ENCODE measurements around the gene EVL.

EVL gene

GRCh38 chr14:100107236-100107635 lies 42.0 kb downstream of the EVL start:
- ATAC-seq, result no peak
- TF ChIP-seq ARNTL (CRISPR knock-in tag; IDR thresholded peaks at IDR 0.05; ENCODE audit: borderline replicate concordance, low read depth) (no peak), ZC3H10 (CRISPR knock-in tag; IDR thresholded peaks at IDR 0.05) (no peak), PPARA (CRISPR knock-in tag; IDR thresholded peaks at IDR 0.05; ENCODE audit: borderline replicate concordance) (no peak), ESRRG (CRISPR knock-in tag; IDR thresholded peaks at IDR 0.05) (no peak), ZFP30 (CRISPR knock-in tag; IDR thresholded peaks at IDR 0.05) (no peak), ZNF565 (CRISPR knock-in tag; conservative IDR thresholded peaks at IDR 0.05; ENCODE audit: low read depth) (no peak), SNAI2 (CRISPR knock-in tag; IDR thresholded peaks at IDR 0.05) (no peak), ISL1 (CRISPR knock-in tag; IDR thresholded peaks at IDR 0.05) (no peak), CSRNP3 (CRISPR knock-in tag; IDR thresholded peaks at IDR 0.05) (no peak), CSDC2 (CRISPR knock-in tag; IDR thresholded peaks at IDR 0.05) (no peak), CREB5 (CRISPR knock-in tag; IDR thresholded peaks at IDR 0.05; ENCODE audit: low read depth) (no peak), ZNF70 (CRISPR knock-in tag; IDR thresholded peaks at IDR 0.05) (no peak)

- ATAC-seq, result peak; percentile 90
Observed at GRCh38 chr14:100108042-100108825, 43.0 kb downstream of the EVL start.

GRCh38 chr14:100108840-100109593 lies 43.8 kb downstream of the EVL start:
- no peak for ATAC-seq
- TF ChIP-seq SNAI2 (CRISPR knock-in tag; IDR thresholded peaks at IDR 0.05) (no peak), CSRNP3 (CRISPR knock-in tag; IDR thresholded peaks at IDR 0.05) (no peak), ZC3H10 (CRISPR knock-in tag; IDR thresholded peaks at IDR 0.05) (no peak), ZNF8 (CRISPR knock-in tag; IDR thresholded peaks at IDR 0.05) (no peak), ISL1 (CRISPR knock-in tag; IDR thresholded peaks at IDR 0.05) (no peak), BACH2 (CRISPR knock-in tag; IDR thresholded peaks at IDR 0.05; ENCODE audit: borderline replicate concordance) (no peak), TOX (CRISPR knock-in tag; IDR thresholded peaks at IDR 0.05; ENCODE audit: borderline replicate concordance) (no peak), ZNF565 (CRISPR knock-in tag; conservative IDR thresholded peaks at IDR 0.05; ENCODE audit: low read depth) (no peak), PATZ1 (CRISPR knock-in tag; IDR thresholded peaks at IDR 0.05; ENCODE audit: borderline replicate concordance) (no peak), RARB (CRISPR knock-in tag; IDR thresholded peaks at IDR 0.05) (no peak), GLIS3 (CRISPR knock-in tag; IDR thresholded peaks at IDR 0.05) (no peak), ESRRG (CRISPR knock-in tag; IDR thresholded peaks at IDR 0.05) (no peak), CREB5 (CRISPR knock-in tag; IDR thresholded peaks at IDR 0.05; ENCODE audit: low read depth) (no peak), OSR1 (CRISPR knock-in tag; IDR thresholded peaks at IDR 0.05) (no peak), ZNF70 (CRISPR knock-in tag; IDR thresholded peaks at IDR 0.05) (no peak), TCF4 (CRISPR knock-in tag; IDR thresholded peaks at IDR 0.05; ENCODE audit: borderline replicate concordance) (no peak)

More at GRCh38 chr14:100108042-100108825, 43.0 kb downstream of the EVL start:
- TF ChIP-seq SNAI2 (CRISPR knock-in tag; IDR thresholded peaks at IDR 0.05), result no peak
- TF ChIP-seq GLIS3 (CRISPR knock-in tag; IDR thresholded peaks at IDR 0.05), result no peak
- TF ChIP-seq ISL1 (CRISPR knock-in tag; IDR thresholded peaks at IDR 0.05), result no peak
- TF ChIP-seq TCF4 (CRISPR knock-in tag; IDR thresholded peaks at IDR 0.05; ENCODE audit: borderline replicate concordance), result peak; percentile 62; the same call in 1 of the 2 replicates
- TF ChIP-seq ZNF70 (CRISPR knock-in tag; IDR thresholded peaks at IDR 0.05), result no peak
- TF ChIP-seq ZFP3 (CRISPR knock-in tag; IDR thresholded peaks at IDR 0.05), result no peak
- TF ChIP-seq CSRNP3 (CRISPR knock-in tag; IDR thresholded peaks at IDR 0.05), result no peak

Measured in SK-N-SH treated with all-trans-retinoic acid at 6 μM for 48 hours (cell line).